GM21528 (cell line): ENCODE data around the gene PPFIA1.
"Not testable (repeated sequence)": the region's sequence is repeated elsewhere in the genome, so short reads cannot be mapped to it uniquely, and the experiment has no call there.

Source experiments
- ATAC-seq: cut with Tn5 transposase; IDR thresholded peaks from one replicate; pipeline ENCODE4 v1.9.1; 2021; ENCODE audit warnings: mild to moderate bottlenecking, moderate library complexity; ENCODE audit not compliant: unreplicated experiment, low FRiP score

PPFIA1 gene

GRCh38 chr11:70381872-70382861 is 111.7 kb downstream of the PPFIA1 start:
- ATAC-seq: no peak

GRCh38 chr11:70383664-70384565 is 113.4 kb downstream of the PPFIA1 start:
- no peak for ATAC-seq

- no peak for ATAC-seq
Observed at GRCh38 chr11:70384566-70385152, 114.2 kb downstream of the PPFIA1 start.

GRCh38 chr11:70387564-70387963 is 117.1 kb downstream of the PPFIA1 start:
- no peak for ATAC-seq

- no peak for ATAC-seq
Observed at GRCh38 chr11:70389201-70389600, 118.7 kb downstream of the PPFIA1 start.

GRCh38 chr11:70390882-70391281 is 120.4 kb downstream of the PPFIA1 start:
- ATAC-seq: not testable (repeated sequence)

- no peak for ATAC-seq
Observed at GRCh38 chr11:70394211-70394950, 123.9 kb downstream of the PPFIA1 start.

- no peak for ATAC-seq
Observed at GRCh38 chr11:70397336-70397982, 127.0 kb downstream of the PPFIA1 start.

GRCh38 chr11:70397983-70398833 is 127.7 kb downstream of the PPFIA1 start, which contains the start of gene CTTN:
CTTN (plus strand) TSS chr11:70398529; CDS start chr11:70407298, 8,769 bp downstream.
- ATAC-seq: peak; percentile 49

GRCh38 chr11:70398834-70399680 is 128.6 kb downstream of the PPFIA1 start:
- ATAC-seq: no peak

- no peak for ATAC-seq
Observed at GRCh38 chr11:70399681-70400112, 129.2 kb downstream of the PPFIA1 start.

- ATAC-seq: no peak
Observed at GRCh38 chr11:70400643-70401042, 130.2 kb downstream of the PPFIA1 start.

GRCh38 chr11:70402016-70402415 is 131.5 kb downstream of the PPFIA1 start:
- ATAC-seq: no peak

- ATAC-seq: no peak
Observed at GRCh38 chr11:70402685-70403084, 132.2 kb downstream of the PPFIA1 start.

GRCh38 chr11:70404244-70404643 is 133.8 kb downstream of the PPFIA1 start:
- ATAC-seq: no peak

GRCh38 chr11:70405679-70406395 is 135.3 kb downstream of the PPFIA1 start:
- no peak for ATAC-seq

GRCh38 chr11:70407121-70407520 is 136.6 kb downstream of the PPFIA1 start:
- no peak for ATAC-seq
